A549 (cell line): Measurements from ENCODE around the gene NOP9.

Experiments used
- EP300 ChIP-seq, 2 experiments: fragments of >200 bp; sonication (Bioruptor Twin); formaldehyde crosslinking; IDR thresholded peaks; 2 replicates in 1 of 2; 3 replicates in 1 of 2; pipeline ENCODE4 v1.6.1; 2016 to 2017
- TF ChIP-seq, protein P1 (sequence below): fragments of >200 bp; sonication (Bioruptor Twin); formaldehyde crosslinking; IDR thresholded peaks from 3 replicates; pipeline ENCODE4 v1.5.1; 2016

DNA sequence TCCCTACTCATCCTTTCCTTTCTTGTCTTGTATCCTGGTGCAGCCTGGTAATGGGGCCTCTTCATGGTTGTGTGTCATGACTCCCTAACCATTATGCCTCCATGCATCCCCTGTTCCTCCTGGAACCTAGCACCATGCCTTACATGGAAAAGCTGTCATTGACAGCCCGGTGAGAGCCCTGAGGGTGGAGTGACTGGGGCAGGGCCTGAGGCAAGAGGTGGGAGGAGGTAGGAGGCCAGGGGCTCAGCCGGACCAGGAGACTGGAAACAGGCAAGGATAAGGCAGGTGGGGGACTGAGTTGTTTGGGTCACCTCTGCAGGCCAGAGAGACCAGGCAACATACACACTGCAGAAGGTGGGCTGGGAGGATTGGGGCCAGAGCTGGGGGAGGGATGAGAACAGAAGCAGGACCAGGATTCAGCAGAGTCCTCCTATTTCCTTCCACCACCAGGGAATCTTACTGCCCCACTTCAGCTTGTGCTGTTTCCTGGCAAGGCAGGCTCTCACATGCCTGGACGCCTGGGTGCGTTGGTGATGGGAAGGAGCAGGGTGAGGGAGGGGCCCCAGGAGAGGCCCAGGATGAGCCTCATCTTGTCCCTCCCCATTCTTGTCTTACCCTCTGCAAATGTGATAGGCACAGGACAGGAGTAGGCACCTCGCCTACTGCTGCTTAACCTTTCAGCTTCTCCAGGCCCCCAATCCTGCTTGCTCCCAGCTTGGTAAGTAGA is 10.1 kb downstream of the NOP9 start, which contains the start of gene LTB4R2:
- TF ChIP-seq EP300 (IDR thresholded peaks at IDR 0.05), result no peak
- TF ChIP-seq, protein P1, sequence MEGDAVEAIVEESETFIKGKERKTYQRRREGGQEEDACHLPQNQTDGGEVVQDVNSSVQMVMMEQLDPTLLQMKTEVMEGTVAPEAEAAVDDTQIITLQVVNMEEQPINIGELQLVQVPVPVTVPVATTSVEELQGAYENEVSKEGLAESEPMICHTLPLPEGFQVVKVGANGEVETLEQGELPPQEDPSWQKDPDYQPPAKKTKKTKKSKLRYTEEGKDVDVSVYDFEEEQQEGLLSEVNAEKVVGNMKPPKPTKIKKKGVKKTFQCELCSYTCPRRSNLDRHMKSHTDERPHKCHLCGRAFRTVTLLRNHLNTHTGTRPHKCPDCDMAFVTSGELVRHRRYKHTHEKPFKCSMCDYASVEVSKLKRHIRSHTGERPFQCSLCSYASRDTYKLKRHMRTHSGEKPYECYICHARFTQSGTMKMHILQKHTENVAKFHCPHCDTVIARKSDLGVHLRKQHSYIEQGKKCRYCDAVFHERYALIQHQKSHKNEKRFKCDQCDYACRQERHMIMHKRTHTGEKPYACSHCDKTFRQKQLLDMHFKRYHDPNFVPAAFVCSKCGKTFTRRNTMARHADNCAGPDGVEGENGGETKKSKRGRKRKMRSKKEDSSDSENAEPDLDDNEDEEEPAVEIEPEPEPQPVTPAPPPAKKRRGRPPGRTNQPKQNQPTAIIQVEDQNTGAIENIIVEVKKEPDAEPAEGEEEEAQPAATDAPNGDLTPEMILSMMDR, result no peak
